Fibroblast of lung (primary cell): Measurements from ENCODE around the gene PACS2.

ENCODE experiments used
- CTCF ChIP-seq, 2 donors: IDR thresholded peaks in 1 of 2; conservative IDR thresholded peaks in 1 of 2; 1 replicate in 1 of 2; 2 replicates in 1 of 2; pipeline ENCODE4 v1.5.1; 2011 to 2012; ENCODE audit warnings: low read length in 2 of 2, control low read depth in 1 of 2, inconsistent platforms in 1 of 2, low read depth in 1 of 2, mild to moderate bottlenecking in 1 of 2
- EZH2 ChIP-seq: IDR thresholded peaks from 2 replicates; pipeline ENCODE4 v1.5.1; 2012; ENCODE audit warnings: low read length, control low read depth, mild to moderate bottlenecking; ENCODE audit errors: missing control alignments

- TF ChIP-seq CTCF (conservative IDR thresholded peaks at IDR 0.05 in 1 of 2, IDR thresholded peaks at IDR 0.05 in 1 of 2; ENCODE audit: low read depth in 1 of 2, low read length in 2 of 2) (no peak), EZH2 (no peak)
Observed at GRCh38 chr14:105272623-105273022, 41.9 kb upstream of the PACS2 start.
